GM12873 (cell line): ENCODE results near the gene CUL4A.

Source experiments
- TF ChIP-seq, protein P1 (sequence below): IDR thresholded peaks from 2 replicates; pipeline ENCODE4 v1.5.1; 2012; ENCODE audit warnings: low read depth, mild to moderate bottlenecking, moderate library complexity, low read length, control low read depth; ENCODE audit not compliant: insufficient read depth; ENCODE audit errors: missing control alignments

CUL4A gene

DNA sequence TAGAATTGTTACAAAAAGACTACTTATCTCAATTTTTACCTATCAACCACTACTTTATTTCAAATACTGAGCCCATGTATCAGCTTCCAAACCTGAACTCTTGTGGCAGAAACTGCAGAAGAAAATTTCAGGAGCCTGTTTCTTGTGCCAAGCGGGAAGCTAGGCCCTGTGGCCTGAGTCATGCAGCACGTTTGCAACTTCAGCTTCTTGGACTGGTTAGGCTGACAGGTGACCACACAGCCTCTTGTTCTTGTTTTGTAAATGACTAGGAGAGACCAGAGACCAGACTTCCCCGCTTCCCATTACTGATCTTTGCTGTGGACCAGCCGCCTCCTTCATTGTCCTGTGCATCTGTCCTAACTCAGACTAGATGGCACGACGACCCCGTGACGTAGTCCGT is 84.3 kb downstream of the CUL4A start:
- TF ChIP-seq, protein P1, sequence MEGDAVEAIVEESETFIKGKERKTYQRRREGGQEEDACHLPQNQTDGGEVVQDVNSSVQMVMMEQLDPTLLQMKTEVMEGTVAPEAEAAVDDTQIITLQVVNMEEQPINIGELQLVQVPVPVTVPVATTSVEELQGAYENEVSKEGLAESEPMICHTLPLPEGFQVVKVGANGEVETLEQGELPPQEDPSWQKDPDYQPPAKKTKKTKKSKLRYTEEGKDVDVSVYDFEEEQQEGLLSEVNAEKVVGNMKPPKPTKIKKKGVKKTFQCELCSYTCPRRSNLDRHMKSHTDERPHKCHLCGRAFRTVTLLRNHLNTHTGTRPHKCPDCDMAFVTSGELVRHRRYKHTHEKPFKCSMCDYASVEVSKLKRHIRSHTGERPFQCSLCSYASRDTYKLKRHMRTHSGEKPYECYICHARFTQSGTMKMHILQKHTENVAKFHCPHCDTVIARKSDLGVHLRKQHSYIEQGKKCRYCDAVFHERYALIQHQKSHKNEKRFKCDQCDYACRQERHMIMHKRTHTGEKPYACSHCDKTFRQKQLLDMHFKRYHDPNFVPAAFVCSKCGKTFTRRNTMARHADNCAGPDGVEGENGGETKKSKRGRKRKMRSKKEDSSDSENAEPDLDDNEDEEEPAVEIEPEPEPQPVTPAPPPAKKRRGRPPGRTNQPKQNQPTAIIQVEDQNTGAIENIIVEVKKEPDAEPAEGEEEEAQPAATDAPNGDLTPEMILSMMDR: no peak

DNA sequence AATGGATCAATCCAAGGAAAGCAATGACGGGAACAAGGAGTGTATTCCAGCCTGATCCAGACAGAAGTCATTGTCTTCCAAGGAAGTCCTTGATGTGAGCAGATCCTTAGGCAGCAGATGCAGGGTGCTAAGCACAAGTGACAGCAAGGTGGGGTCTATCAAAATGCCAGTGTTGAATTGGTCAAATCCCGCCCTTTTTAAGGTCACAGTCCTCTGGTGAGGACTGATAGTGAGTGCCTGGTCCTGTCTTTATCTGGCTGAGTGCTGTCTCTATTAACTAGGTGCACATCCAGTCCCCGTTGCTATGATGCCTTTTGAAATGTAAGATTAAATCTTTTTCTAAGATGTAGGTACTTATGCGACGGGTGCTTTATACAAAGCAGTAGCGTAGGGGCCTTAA is 86.4 kb downstream of the CUL4A start:
- TF ChIP-seq, protein P1: no peak

DNA sequence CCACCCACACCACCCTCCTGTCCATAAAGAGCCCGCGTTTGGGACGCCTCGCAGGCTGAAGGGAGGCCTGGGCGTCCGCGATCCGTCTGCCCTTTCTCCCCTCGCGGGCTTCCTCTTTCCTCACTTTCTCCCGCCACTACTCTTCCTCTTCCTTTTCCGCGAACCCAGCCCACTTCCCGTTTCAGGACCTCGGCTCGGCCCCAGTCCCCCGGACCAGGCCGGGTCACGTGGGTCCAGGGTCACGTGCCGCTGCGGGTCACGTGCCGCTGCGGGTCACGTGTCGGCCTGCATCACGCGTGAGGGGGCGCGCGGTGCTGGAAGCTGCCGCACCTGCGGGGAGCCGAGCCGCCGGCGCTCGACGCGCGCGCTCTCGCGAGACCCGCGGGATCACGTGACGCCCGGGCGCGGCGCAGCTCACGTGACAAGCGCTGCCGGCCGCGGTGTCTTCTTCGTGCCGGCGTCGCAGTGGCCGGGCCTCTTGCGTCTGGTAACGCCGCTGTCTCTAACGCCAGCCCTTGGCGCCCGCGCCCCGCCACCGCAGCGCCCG is 87.5 kb downstream of the CUL4A start, which contains the start of gene LAMP1:
TSS of gene LAMP1 (plus strand) at position 417 of the 547 bp plus-strand sequence. CDS start 196 bp downstream, outside the sequence.
- TF ChIP-seq, protein P1: no peak

DNA sequence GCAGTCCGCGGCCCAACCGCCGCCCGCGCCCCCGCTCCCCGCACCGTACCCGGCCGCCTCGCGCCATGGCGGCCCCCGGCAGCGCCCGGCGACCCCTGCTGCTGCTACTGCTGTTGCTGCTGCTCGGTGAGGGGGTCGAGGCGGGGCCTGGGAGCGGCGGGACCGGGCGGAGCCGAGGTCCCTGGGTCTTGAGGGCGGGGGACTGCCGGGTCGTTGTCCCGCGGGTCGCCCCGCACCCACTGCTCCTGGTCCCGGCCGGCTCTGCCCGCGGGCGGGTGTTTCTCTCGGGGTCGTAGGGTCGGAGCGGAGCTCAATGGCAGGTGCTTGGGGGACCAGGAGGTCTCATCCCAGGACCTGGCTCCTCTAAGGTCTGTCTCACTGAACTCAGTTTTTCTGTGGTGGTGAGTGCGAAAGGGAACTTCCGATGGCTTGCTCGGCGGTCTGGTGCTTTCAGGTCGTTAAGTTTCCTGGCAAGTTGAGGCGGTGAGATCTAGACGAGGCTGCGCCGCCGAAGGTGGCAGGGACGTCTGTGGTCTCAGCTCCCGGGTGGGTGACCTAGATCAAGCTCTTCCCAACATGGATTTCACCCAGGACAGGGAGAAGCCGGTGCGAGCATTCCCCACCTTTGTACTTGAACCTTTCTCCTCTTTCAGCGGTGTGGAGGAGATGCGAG is 88.1 kb downstream of the CUL4A start:
- TF ChIP-seq, protein P1: no peak

DNA sequence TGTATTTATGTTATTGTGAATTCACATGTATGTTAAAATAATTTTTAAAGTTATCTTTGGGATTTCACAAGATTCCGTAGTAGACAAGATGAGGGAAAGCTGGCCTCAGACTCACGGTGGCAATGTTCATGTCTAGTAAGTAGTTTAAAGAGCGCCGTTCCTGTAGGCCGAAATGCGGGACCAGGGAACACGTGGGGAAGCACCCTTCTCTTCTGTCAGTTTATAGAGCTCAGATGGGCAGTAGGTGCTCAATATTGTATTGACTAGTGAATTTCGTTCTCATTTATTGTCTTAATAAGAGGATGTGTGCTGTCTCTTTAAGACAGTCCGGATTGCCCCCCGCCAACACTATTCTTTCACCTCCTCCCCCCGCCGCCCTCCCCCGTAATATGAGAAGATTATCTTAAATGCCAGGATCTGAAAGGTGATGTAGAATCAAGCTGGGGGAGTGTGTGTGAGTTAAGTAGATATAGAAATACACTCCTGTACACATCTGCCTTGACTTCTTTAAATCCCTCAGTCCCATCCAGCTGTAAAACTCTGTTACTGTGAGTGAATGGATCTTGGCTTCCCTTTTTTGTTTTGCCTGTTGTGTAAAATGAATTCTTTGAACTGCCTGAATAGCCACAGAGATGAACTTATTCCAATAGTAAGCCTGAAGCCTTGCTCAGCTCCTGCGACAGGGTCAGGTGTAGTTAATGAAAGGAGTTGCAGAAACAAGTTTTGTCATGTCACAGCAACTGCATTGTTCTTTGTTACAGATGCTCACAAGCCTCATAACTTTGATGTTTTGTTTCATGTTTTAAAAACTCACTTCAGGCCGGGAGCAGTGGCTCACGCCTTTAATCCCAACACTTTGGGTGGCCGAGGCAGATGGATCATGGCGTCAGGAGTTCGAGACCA is 88.9 kb downstream of the CUL4A start:
- TF ChIP-seq, protein P1: no peak

DNA sequence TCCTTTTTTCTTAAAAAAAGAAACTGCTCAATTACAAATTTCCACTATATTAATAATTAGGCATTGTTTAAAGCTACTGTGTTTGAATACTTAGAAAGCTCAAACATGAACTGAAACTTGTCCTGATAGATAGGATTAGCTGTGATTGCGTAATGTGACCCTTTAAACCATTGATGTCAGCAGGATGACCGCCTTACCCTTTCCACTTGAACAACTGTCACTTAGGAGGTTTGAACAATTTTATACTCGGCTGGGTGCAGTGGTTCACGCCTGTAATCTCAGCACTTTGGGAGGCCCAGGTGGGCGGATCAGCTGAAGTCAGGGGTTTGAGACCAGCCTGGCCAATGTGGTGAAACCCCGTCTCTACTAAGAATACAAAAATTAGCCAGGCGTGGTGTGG is 90.5 kb downstream of the CUL4A start:
- TF ChIP-seq, protein P1: no peak

DNA sequence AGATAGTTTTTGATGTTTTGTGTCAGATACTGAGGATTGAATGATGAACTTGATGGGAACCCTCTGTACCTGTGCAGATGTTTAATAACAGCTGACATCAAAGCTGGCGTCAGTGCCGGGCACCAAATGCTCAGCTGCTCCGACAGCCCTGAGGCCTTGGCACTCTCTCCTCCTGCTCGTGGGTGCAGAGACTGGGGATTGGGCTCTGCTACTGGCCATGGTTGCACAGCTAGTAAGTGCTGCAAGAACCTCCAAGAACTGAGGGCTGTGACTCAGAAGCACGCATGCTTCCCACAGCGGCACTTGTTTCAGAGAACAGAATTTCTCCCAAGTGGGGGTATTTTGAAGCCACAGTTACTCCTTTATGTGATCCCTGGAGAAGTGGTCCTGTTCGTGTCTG is 93.6 kb downstream of the CUL4A start:
- TF ChIP-seq, protein P1: no peak
